Measurements from ENCODE around the gene TAF1B. TPM values are rescaled to one million over a fixed set of nuclear protein-coding genes. Genes with fewer than 3 reads are reported as not detected.

The TAF1B gene
- total and polyA plus RNA-seq, 10 of the 15 experiments (the other 5 are each of a cell fraction or from before 2014, with no cell fraction given), result 8.1 to 18.3 (median 12.4) TPM

- TF ChIP-seq TCF3 (IDR thresholded peaks at IDR 0.05; ENCODE audit: borderline replicate concordance, insufficient read depth, low read depth, low read length) (no peak), BHLHE40 (IDR thresholded peaks at IDR 0.05; ENCODE audit: borderline replicate concordance in 1 of 2, low read depth in 2 of 2, low read length in 1 of 2) (no peak), PKNOX1 (IDR thresholded peaks at IDR 0.05) (no peak)
These were observed 67.4 kb downstream of the TAF1B start (continued) for GRCh38 chr2:9910699-9911098.

- Histone ChIP-seq H3K4me1 (ENCODE audit: control insufficient read depth, insufficient read depth, low read length) (peaks cover 9% of the 10 kb centered on the region), H2AFZ (ENCODE audit: control insufficient read depth, low read depth, low read length) (no peak overlapping the region), H3K9me3 (replicated peaks; ENCODE audit: control insufficient read depth, insufficient read depth, low read length) (no peaks in the 10 kb centered on the region), H3K4me2 (ENCODE audit: control insufficient read depth, insufficient read depth) (no peak overlapping the region), H4K20me1 (ENCODE audit: control insufficient read depth, insufficient read depth) (no peaks in the 10 kb centered on the region), H3K36me3 (ENCODE audit: control insufficient read depth in 2 of 2, insufficient read depth in 2 of 2, low read length in 1 of 2) (peaks cover 3 to 4% of the 10 kb centered on the region in 2 experiments; a peak in 3 of 4 replicates), H3K27me3 (replicated peaks in 1 of 2; ENCODE audit: control insufficient read depth in 2 of 2, insufficient read depth in 2 of 2, low read length in 1 of 2) (no peaks in the 10 kb centered on the region), H3K4me3 (no peak overlapping the region), H3K9ac (ENCODE audit: control insufficient read depth, insufficient read depth, low read length) (no peak overlapping the region), H3K27ac (ENCODE audit: control insufficient read depth, insufficient read depth) (no peak overlapping the region), H3K79me2 (ENCODE audit: control insufficient read depth, insufficient read depth, low read length) (no peaks in the 10 kb centered on the region)
- in situ Hi-C loops (cut with MboI) (no loop called here), intact Hi-C loops (cut with micrococcal nuclease; ENCODE audit: unreplicated experiment) (no loop called here)
- ATAC-seq (no peak), FAIRE-seq (no peak), DNase-seq (ENCODE audit: low read depth, low spot score) (no peak)
- ChIA-PET POLR2A (no interaction called here), CTCF (interaction anchor here (4.4 kb wide), 1 partner anchor 99 kb away, joined by 67 read pairs; no protein-coding TSS in a partner anchor), SMC1A (ENCODE audit: uncharacterized antibody, unreplicated experiment) (no interaction called here), RAD21 (ENCODE audit: unreplicated experiment) (no interaction called here)
- WGBS (ENCODE audit: insufficient coverage, insufficient replicate concordance, low lambda C conversion rate, missing lambda C conversion rate), result 99% methylated on average over 4 of the region's 4 CpGs
- no peak for TF ChIP-seq HCFC1 (IDR thresholded peaks at IDR 0.05; ENCODE audit: low read length)
- TF ChIP-seq SPI1 (IDR thresholded peaks at IDR 0.05; ENCODE audit: borderline replicate concordance, insufficient read depth, low read depth, low read length), result no peak
- TF ChIP-seq STAT3 (IDR thresholded peaks at IDR 0.05; ENCODE audit: low read depth, low read length), result no peak
- TF ChIP-seq E2F4 (IDR thresholded peaks at IDR 0.05; ENCODE audit: low read depth, low read length), result no peak
- TF ChIP-seq SMAD5 (IDR thresholded peaks at IDR 0.05; ENCODE audit: low read depth), result no peak
- no peak for TF ChIP-seq SRF (IDR thresholded peaks at IDR 0.05; ENCODE audit: low read depth in 2 of 2, low read length in 2 of 2)
- no peak for TF ChIP-seq POLR2AphosphoS5 (IDR thresholded peaks at IDR 0.05; ENCODE audit: low read length)
- no peak for TF ChIP-seq TCF7 (IDR thresholded peaks at IDR 0.05; ENCODE audit: borderline replicate concordance)
- TF ChIP-seq HDAC6 (IDR thresholded peaks at IDR 0.05; ENCODE audit: unreplicated experiment), result no peak
- TF ChIP-seq YBX1 (IDR thresholded peaks at IDR 0.05), result no peak
- TF ChIP-seq EP300 (IDR thresholded peaks at IDR 0.05; ENCODE audit: borderline replicate concordance in 1 of 2, control insufficient read depth in 1 of 2, low read depth in 2 of 2, low read length in 2 of 2), result no peak
- TF ChIP-seq SIN3A (IDR thresholded peaks at IDR 0.05; ENCODE audit: low read depth, low read length), result no peak
- BruUV-seq (replicated peaks), result no TSS peak
These were observed 69.2 kb downstream of the TAF1B start for GRCh38 chr2:9912468-9912867.

Measured in GM12878 (cell line).